Measurements from ENCODE around the gene TMTC1. TPM values are rescaled to one million over a fixed set of nuclear protein-coding genes. Genes with fewer than 3 reads are reported as not detected.

TMTC1 gene
- total RNA-seq, 2 donors from 2014 or later, result 76.3 to 160 TPM

GRCh38 chr12:29510591-29511185, 273.1 kb downstream of the TMTC1 start:
- no peak for ATAC-seq (ENCODE audit: insufficient number of reproducible peaks, low FRiP score, low read depth)
- peaks cover 12% of the 10 kb centered on the region for H3K36me3 ChIP-seq

GRCh38 chr12:29509503-29509902, 274.2 kb downstream of the TMTC1 start:
- Histone ChIP-seq H3K4me3 (no peak overlapping the region), H3K27me3 (replicated peaks; ENCODE audit: insufficient read depth) (no peaks in the 10 kb centered on the region), H3K9me3 (no peaks in the 10 kb centered on the region), H3K4me1 (ENCODE audit: control insufficient read depth in 1 of 2, low read depth in 2 of 2) (no peaks in the 10 kb centered on the region), H3K27ac (no peak overlapping the region), H3K36me3 (peaks cover 9% of the 10 kb centered on the region)
- DNase-seq (ENCODE audit: low spot score) (no peak), ATAC-seq (ENCODE audit: insufficient number of reproducible peaks, low FRiP score, low read depth) (no peak)
- TF ChIP-seq CTCF (IDR thresholded peaks at IDR 0.05), result no peak

More at GRCh38 chr12:29510591-29511185, 273.1 kb downstream of the TMTC1 start:
- Histone ChIP-seq H3K4me1 (ENCODE audit: control insufficient read depth in 1 of 2, low read depth in 2 of 2) (no peaks in the 10 kb centered on the region), H3K27me3 (replicated peaks; ENCODE audit: insufficient read depth) (no peaks in the 10 kb centered on the region), H3K4me3 (no peak overlapping the region), H3K27ac (no peak overlapping the region), H3K9me3 (no peaks in the 10 kb centered on the region)
- TF ChIP-seq CTCF (IDR thresholded peaks at IDR 0.05), result no peak
- DNase-seq (ENCODE audit: low spot score), result no peak

- Histone ChIP-seq H3K27ac (no peak overlapping the region), H3K36me3 (peaks cover 8% of the 10 kb centered on the region), H3K4me1 (ENCODE audit: control insufficient read depth in 1 of 2, low read depth in 2 of 2) (no peaks in the 10 kb centered on the region), H3K27me3 (replicated peaks; ENCODE audit: insufficient read depth) (no peaks in the 10 kb centered on the region), H3K4me3 (no peak overlapping the region), H3K9me3 (no peaks in the 10 kb centered on the region)
- ATAC-seq (ENCODE audit: insufficient number of reproducible peaks, low FRiP score, low read depth), result no peak
- DNase-seq (ENCODE audit: low spot score), result no peak
- no peak for TF ChIP-seq CTCF (IDR thresholded peaks at IDR 0.05)
Observed at GRCh38 chr12:29508949-29509348, 274.8 kb downstream of the TMTC1 start.

GRCh38 chr12:29505122-29505521, 278.6 kb downstream of the TMTC1 start:
- Histone ChIP-seq H3K27me3 (replicated peaks; ENCODE audit: insufficient read depth) (no peaks in the 10 kb centered on the region), H3K4me3 (no peak overlapping the region), H3K9me3 (no peaks in the 10 kb centered on the region), H3K27ac (no peak overlapping the region), H3K36me3 (peaks cover 4% of the 10 kb centered on the region), H3K4me1 (ENCODE audit: control insufficient read depth in 1 of 2, low read depth in 2 of 2) (no peaks in the 10 kb centered on the region)
- no peak for TF ChIP-seq CTCF (IDR thresholded peaks at IDR 0.05)
- DNase-seq (ENCODE audit: low spot score) (no peak), ATAC-seq (ENCODE audit: insufficient number of reproducible peaks, low FRiP score, low read depth) (no peak)

- Histone ChIP-seq H3K27me3 (replicated peaks; ENCODE audit: insufficient read depth) (no peaks in the 10 kb centered on the region), H3K27ac (no peak overlapping the region), H3K9me3 (no peaks in the 10 kb centered on the region), H3K36me3 (peaks cover 4% of the 10 kb centered on the region), H3K4me1 (ENCODE audit: control insufficient read depth in 1 of 2, low read depth in 2 of 2) (no peaks in the 10 kb centered on the region), H3K4me3 (no peak overlapping the region)
- ATAC-seq (ENCODE audit: insufficient number of reproducible peaks, low FRiP score, low read depth) (no peak), DNase-seq (ENCODE audit: low spot score) (no peak)
- TF ChIP-seq CTCF (IDR thresholded peaks at IDR 0.05), result no peak
Observed at GRCh38 chr12:29503283-29503682, 280.5 kb downstream of the TMTC1 start.
